ENCODE measurements around the gene ZFYVE9. TPM values are rescaled to one million over a fixed set of nuclear protein-coding genes. Genes with fewer than 3 reads are reported as not detected.

The ZFYVE9 gene
- total RNA-seq, 4 donors from 2014 or later, result 23.1 to 35.0 (median 27.7) TPM

GRCh38 chr1:52216907-52217458 is 75.1 kb downstream of the ZFYVE9 start:
- TF ChIP-seq CTCF (IDR thresholded peaks at IDR 0.05), result no peak

DNA sequence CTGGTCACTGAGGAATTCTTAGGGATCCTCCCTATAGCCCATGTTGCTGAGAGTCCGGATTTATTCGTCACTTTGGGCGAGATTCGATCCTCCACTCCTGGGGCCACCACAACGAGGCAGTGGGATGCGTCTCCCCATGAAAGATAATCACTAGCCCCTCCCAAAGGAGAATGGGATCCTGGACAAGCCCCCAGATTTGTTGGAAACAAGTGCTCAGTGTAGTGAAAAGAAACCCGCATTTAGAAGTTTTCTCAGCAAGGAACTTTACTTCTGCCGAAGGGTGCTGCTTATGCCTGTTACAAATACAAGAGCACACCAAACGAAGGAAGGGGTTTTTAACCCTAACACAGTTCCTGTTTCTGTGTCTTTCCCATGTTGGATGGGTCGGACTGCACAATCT is 83.3 kb downstream of the ZFYVE9 start:
- DNase-seq (ENCODE audit: low spot score) (no peak), ATAC-seq (ENCODE audit: low FRiP score) (no peak)
- no peak for TF ChIP-seq CTCF (IDR thresholded peaks at IDR 0.05)

More at GRCh38 chr1:52216907-52217458, 75.1 kb downstream of the ZFYVE9 start:
- DNase-seq (ENCODE audit: low spot score), result no peak
- no peak for ATAC-seq (ENCODE audit: low FRiP score)

- no peak for DNase-seq (ENCODE audit: low spot score)
- no peak for TF ChIP-seq CTCF (IDR thresholded peaks at IDR 0.05)
- ATAC-seq (ENCODE audit: low FRiP score), result no peak
These were observed 87.6 kb downstream of the ZFYVE9 start for GRCh38 chr1:52229494-52229893.

DNA sequence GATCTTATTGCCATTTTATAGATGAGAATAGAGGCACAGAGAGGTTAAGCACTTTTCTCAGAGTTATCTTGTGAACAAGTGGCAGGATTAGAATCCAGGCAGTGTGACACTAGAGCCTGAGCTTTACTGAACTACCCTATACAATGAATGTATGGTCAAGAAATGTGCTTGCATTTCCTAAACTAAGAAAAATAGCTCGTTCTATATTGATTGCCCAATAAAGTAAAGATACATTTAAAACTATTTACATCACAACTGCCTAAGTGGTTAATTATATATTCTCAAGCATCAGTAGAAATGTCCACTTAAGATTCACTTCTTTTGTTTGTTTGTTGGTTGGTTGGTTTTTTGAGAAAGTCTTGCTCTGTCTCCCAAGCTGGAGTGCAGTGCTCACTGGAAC is 91.6 kb downstream of the ZFYVE9 start:
- DNase-seq (ENCODE audit: low spot score), result no peak
- no peak for TF ChIP-seq CTCF (IDR thresholded peaks at IDR 0.05)
- no peak for ATAC-seq (ENCODE audit: low FRiP score)

GRCh38 chr1:52234014-52234413 is 92.1 kb downstream of the ZFYVE9 start:
- no peak for TF ChIP-seq CTCF (IDR thresholded peaks at IDR 0.05)
- ATAC-seq (ENCODE audit: low FRiP score), result no peak
- no peak for DNase-seq (ENCODE audit: low spot score)

- DNase-seq (ENCODE audit: low spot score) (no peak), ATAC-seq (ENCODE audit: low FRiP score) (no peak)
- no peak for TF ChIP-seq CTCF (IDR thresholded peaks at IDR 0.05)
These were observed 92.8 kb downstream of the ZFYVE9 start for GRCh38 chr1:52234708-52235107.

DNA sequence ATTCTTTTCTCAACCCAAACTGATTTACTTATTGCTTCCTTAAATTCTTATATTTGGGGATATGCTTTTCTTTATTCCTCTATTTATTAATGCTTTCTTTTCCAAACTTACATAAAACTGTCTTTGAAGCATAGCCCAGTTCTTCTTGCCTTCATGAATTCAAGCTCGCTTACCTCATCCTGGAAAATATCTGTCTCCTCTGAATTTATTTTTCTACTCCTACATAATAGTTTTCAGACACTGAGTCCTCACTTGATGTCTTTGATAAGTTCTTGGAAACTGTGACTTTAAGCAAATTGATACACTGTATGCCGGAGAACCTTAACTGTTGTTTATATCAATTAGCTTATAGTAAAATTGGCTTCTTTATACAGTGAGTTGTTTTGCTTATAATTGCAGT is 93.8 kb downstream of the ZFYVE9 start:
- ATAC-seq (ENCODE audit: low FRiP score) (no peak), DNase-seq (ENCODE audit: low spot score) (no peak)
- no peak for TF ChIP-seq CTCF (IDR thresholded peaks at IDR 0.05)
